ENCODE data around the gene ZMIZ1.

Gene ZMIZ1

DNA sequence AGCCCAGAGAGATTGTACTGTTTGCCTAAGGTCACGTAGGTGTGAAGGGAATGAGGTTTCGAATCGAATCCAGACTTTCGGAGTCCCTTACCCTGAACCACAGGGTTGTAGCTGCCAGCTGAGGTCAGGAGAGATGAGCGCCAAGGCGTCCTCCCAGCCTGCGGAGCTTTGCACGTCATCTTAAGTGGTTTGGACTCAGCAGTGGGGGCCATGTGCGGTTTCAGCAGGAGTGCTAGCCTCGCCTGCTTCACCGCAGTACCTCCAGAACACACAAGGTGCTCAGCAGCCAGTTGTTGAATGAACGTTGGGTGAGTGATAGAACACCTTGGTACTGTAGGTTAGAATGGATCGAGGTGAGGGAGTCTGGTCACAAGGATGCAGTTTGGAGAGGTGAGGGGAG, 203.6 kb downstream of the ZMIZ1 start:
- H3K27me3 ChIP-seq (ENCODE audit: insufficient read depth, low read length), result no peaks in the 10 kb centered on the region
- H3K9me3 ChIP-seq (ENCODE audit: insufficient read depth, low read depth, low read length), result peaks cover 2% of the 10 kb centered on the region
- H2BK120ac ChIP-seq (ENCODE audit: insufficient read depth, low read length, poor library complexity), result no peak overlapping the region
- DNase-seq, result no peak
- H3K27ac ChIP-seq (ENCODE audit: low read depth, low read length), result no peak overlapping the region
- H4K8ac ChIP-seq (ENCODE audit: low read depth, low read length), result no peak overlapping the region
- H2BK12ac ChIP-seq (ENCODE audit: low read length), result peak overlapping the region; percentile 35
- H2AFZ ChIP-seq (ENCODE audit: insufficient read depth, low read length, poor library complexity), result no peak overlapping the region
- peaks cover 68 to 73% of the 10 kb centered on the region in 2 experiments for H3K36me3 ChIP-seq (ENCODE audit: control insufficient read depth in 1 of 2, insufficient read depth in 2 of 2, low read length in 2 of 2)
- peak overlapping the region; percentile 30 for H3K4ac ChIP-seq (ENCODE audit: low read depth, low read length)
- peaks cover 53 to 56% of the 10 kb centered on the region in 2 experiments for H3K4me1 ChIP-seq (ENCODE audit: control insufficient read depth in 1 of 2, insufficient read depth in 2 of 2, low read length in 2 of 2)
- H3K4me3 ChIP-seq (ENCODE audit: low read depth, low read length), result no peak overlapping the region
- no peak overlapping the region for H2AK5ac ChIP-seq (ENCODE audit: low read length)
- H3K9ac ChIP-seq (ENCODE audit: low read length), result no peak overlapping the region
- no peak overlapping the region for H3K4me2 ChIP-seq (ENCODE audit: low read length)
- peak overlapping the region; percentile 4 for H3K14ac ChIP-seq (ENCODE audit: low read length)
- no peak overlapping the region for H2BK5ac ChIP-seq (ENCODE audit: low read depth, low read length, poor library complexity)
- no peak overlapping the region for H4K12ac ChIP-seq (ENCODE audit: low read depth, low read length)
- no peak overlapping the region for H3K23ac ChIP-seq (ENCODE audit: low read length)
- H3K79me1 ChIP-seq (ENCODE audit: low read length), result peaks cover 19% of the 10 kb centered on the region
- peaks cover 12% of the 10 kb centered on the region for H3K79me2 ChIP-seq (ENCODE audit: control insufficient read depth, insufficient read depth, low read length, poor library complexity)
- H3K18ac ChIP-seq (ENCODE audit: low read length), result peak overlapping the region; percentile 51
- WGBS (ENCODE audit: extremely low coverage, insufficient coverage, insufficient read length), result no CpG with 5 or more reads among the region's 13 CpGs
- no peak overlapping the region for H4K91ac ChIP-seq (ENCODE audit: low read depth, low read length)

GRCh38 chr10:79273604-79274003, 204.8 kb downstream of the ZMIZ1 start:
- H3K4me1 ChIP-seq (ENCODE audit: control insufficient read depth in 1 of 2, insufficient read depth in 2 of 2, low read length in 2 of 2), result peaks cover 53 to 56% of the 10 kb centered on the region in 2 experiments
- H4K91ac ChIP-seq (ENCODE audit: low read depth, low read length), result peak overlapping the region; percentile 53
- H4K8ac ChIP-seq (ENCODE audit: low read depth, low read length), result no peak overlapping the region
- H3K27me3 ChIP-seq (ENCODE audit: insufficient read depth, low read length), result no peaks in the 10 kb centered on the region
- H3K4me2 ChIP-seq (ENCODE audit: low read length), result no peak overlapping the region
- H3K4me3 ChIP-seq (ENCODE audit: low read depth, low read length), result no peak overlapping the region
- no peak overlapping the region for H2BK12ac ChIP-seq (ENCODE audit: low read length)
- H3K27ac ChIP-seq (ENCODE audit: low read depth, low read length), result peak overlapping the region; percentile 21
- peak overlapping the region; percentile 37 for H3K14ac ChIP-seq (ENCODE audit: low read length)
- H3K4ac ChIP-seq (ENCODE audit: low read depth, low read length), result peak overlapping the region; percentile 9
- peaks cover 19% of the 10 kb centered on the region for H3K79me1 ChIP-seq (ENCODE audit: low read length)
- H3K79me2 ChIP-seq (ENCODE audit: control insufficient read depth, insufficient read depth, low read length, poor library complexity), result peaks cover 14% of the 10 kb centered on the region
- peak overlapping the region; percentile 63 for H3K18ac ChIP-seq (ENCODE audit: low read length)
- H2BK120ac ChIP-seq (ENCODE audit: insufficient read depth, low read length, poor library complexity), result no peak overlapping the region
- H3K36me3 ChIP-seq (ENCODE audit: control insufficient read depth in 1 of 2, insufficient read depth in 2 of 2, low read length in 2 of 2), result peaks cover 65 to 70% of the 10 kb centered on the region in 2 experiments
- DNase-seq, result no peak
- no peak overlapping the region for H2AFZ ChIP-seq (ENCODE audit: insufficient read depth, low read length, poor library complexity)
- H4K12ac ChIP-seq (ENCODE audit: low read depth, low read length), result no peak overlapping the region
- no peak overlapping the region for H2AK5ac ChIP-seq (ENCODE audit: low read length)
- H3K9me3 ChIP-seq (ENCODE audit: insufficient read depth, low read depth, low read length), result peaks cover 2% of the 10 kb centered on the region
- H3K23ac ChIP-seq (ENCODE audit: low read length), result no peak overlapping the region
- no peak overlapping the region for H3K9ac ChIP-seq (ENCODE audit: low read length)
- H2BK5ac ChIP-seq (ENCODE audit: low read depth, low read length, poor library complexity), result no peak overlapping the region
- no CpG with 5 or more reads among the region's 10 CpGs for WGBS (ENCODE audit: extremely low coverage, insufficient coverage, insufficient read length)

- peaks cover 52 to 54% of the 10 kb centered on the region in 2 experiments for H3K4me1 ChIP-seq (ENCODE audit: control insufficient read depth in 1 of 2, insufficient read depth in 2 of 2, low read length in 2 of 2)
- H3K9ac ChIP-seq (ENCODE audit: low read length), result no peak overlapping the region
- no peak overlapping the region for H4K12ac ChIP-seq (ENCODE audit: low read depth, low read length)
- H3K79me2 ChIP-seq (ENCODE audit: control insufficient read depth, insufficient read depth, low read length, poor library complexity), result peaks cover 14% of the 10 kb centered on the region
- peak; percentile 89 to 94 for DNase-seq
- peaks cover 19% of the 10 kb centered on the region for H3K79me1 ChIP-seq (ENCODE audit: low read length)
- H3K23ac ChIP-seq (ENCODE audit: low read length), result no peak overlapping the region
- peak overlapping the region; percentile 2 for H4K8ac ChIP-seq (ENCODE audit: low read depth, low read length)
- H2BK12ac ChIP-seq (ENCODE audit: low read length), result no peak overlapping the region
- no CpG with 5 or more reads among the region's 32 CpGs for WGBS (ENCODE audit: extremely low coverage, insufficient coverage, insufficient read length)
- H3K18ac ChIP-seq (ENCODE audit: low read length), result peak overlapping the region; percentile 10
- peak overlapping the region; percentile 3 for H3K4ac ChIP-seq (ENCODE audit: low read depth, low read length)
- H4K91ac ChIP-seq (ENCODE audit: low read depth, low read length), result peak overlapping the region; percentile 22
- H2BK5ac ChIP-seq (ENCODE audit: low read depth, low read length, poor library complexity), result no peak overlapping the region
- H2BK120ac ChIP-seq (ENCODE audit: insufficient read depth, low read length, poor library complexity), result no peak overlapping the region
- peak overlapping the region; percentile 5 for H3K4me2 ChIP-seq (ENCODE audit: low read length)
- no peaks in the 10 kb centered on the region for H3K27me3 ChIP-seq (ENCODE audit: insufficient read depth, low read length)
- peaks cover 2% of the 10 kb centered on the region for H3K9me3 ChIP-seq (ENCODE audit: insufficient read depth, low read depth, low read length)
- peak overlapping the region; percentile 7 for H2AK5ac ChIP-seq (ENCODE audit: low read length)
- H3K36me3 ChIP-seq (ENCODE audit: control insufficient read depth in 1 of 2, insufficient read depth in 2 of 2, low read length in 2 of 2), result peaks cover 62 to 64% of the 10 kb centered on the region in 2 experiments
- no peak overlapping the region for H3K4me3 ChIP-seq (ENCODE audit: low read depth, low read length)
- peak overlapping the region; percentile 18 for H2AFZ ChIP-seq (ENCODE audit: insufficient read depth, low read length, poor library complexity)
- peak overlapping the region; percentile 5 for H3K27ac ChIP-seq (ENCODE audit: low read depth, low read length)
- H3K14ac ChIP-seq (ENCODE audit: low read length), result peak overlapping the region; percentile 36
Measured at GRCh38 chr10:79274279-79275104, 205.7 kb downstream of the ZMIZ1 start.

DNA sequence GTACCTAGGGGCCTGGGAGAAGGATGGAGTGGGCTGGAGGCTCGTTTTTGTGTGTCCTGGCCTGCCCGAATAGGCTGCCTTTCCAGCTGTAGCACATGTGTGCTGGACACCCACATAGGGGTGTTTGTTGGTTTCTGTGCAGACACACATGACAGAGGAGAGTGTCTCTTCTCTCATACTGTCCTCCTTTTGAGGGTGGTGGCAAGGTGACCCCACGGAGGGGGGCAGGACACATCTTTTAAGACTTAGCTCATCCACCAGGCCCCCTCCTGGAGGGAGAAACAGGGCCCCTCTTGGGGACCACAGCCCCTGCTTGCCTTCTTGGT, 206.3 kb downstream of the ZMIZ1 start:
- Histone ChIP-seq H3K27me3 (ENCODE audit: insufficient read depth, low read length) (no peaks in the 10 kb centered on the region), H2BK120ac (ENCODE audit: insufficient read depth, low read length, poor library complexity) (no peak overlapping the region), H3K14ac (ENCODE audit: low read length) (peak overlapping the region; percentile 36), H4K91ac (ENCODE audit: low read depth, low read length) (peak overlapping the region; percentile 22), H3K4me1 (ENCODE audit: control insufficient read depth in 1 of 2, insufficient read depth in 2 of 2, low read length in 2 of 2) (peaks cover 46 to 48% of the 10 kb centered on the region in 2 experiments), H2AK5ac (ENCODE audit: low read length) (no peak overlapping the region), H4K12ac (ENCODE audit: low read depth, low read length) (no peak overlapping the region), H2BK12ac (ENCODE audit: low read length) (peak overlapping the region; percentile 16), H3K9ac (ENCODE audit: low read length) (no peak overlapping the region), H3K36me3 (ENCODE audit: control insufficient read depth in 1 of 2, insufficient read depth in 2 of 2, low read length in 2 of 2) (peaks cover 62% of the 10 kb centered on the region in 2 experiments), H3K4me3 (ENCODE audit: low read depth, low read length) (no peak overlapping the region), H3K18ac (ENCODE audit: low read length) (peak overlapping the region; percentile 42), H3K27ac (ENCODE audit: low read depth, low read length) (no peak overlapping the region), H3K4me2 (ENCODE audit: low read length) (no peak overlapping the region), H2AFZ (ENCODE audit: insufficient read depth, low read length, poor library complexity) (no peak overlapping the region), H3K79me2 (ENCODE audit: control insufficient read depth, insufficient read depth, low read length, poor library complexity) (peaks cover 14% of the 10 kb centered on the region), H3K79me1 (ENCODE audit: low read length) (peaks cover 19% of the 10 kb centered on the region), H3K4ac (ENCODE audit: low read depth, low read length) (peak overlapping the region; percentile 3), H4K8ac (ENCODE audit: low read depth, low read length) (no peak overlapping the region), H2BK5ac (ENCODE audit: low read depth, low read length, poor library complexity) (no peak overlapping the region), H3K9me3 (ENCODE audit: insufficient read depth, low read depth, low read length) (no peaks in the 10 kb centered on the region), H3K23ac (ENCODE audit: low read length) (no peak overlapping the region)
- whole genome bisulfite sequencing (ENCODE audit: extremely low coverage, insufficient coverage, insufficient read length), result no CpG with 5 or more reads among the region's 3 CpGs
- no peak for DNase-seq

Data from trophoblast cell (in vitro differentiated cells and primary cell).